C4-2B (cell line): ENCODE measurements around the gene COA1.
"Not testable (repeated sequence)": the region's sequence is repeated elsewhere in the genome, so short reads cannot be mapped to it uniquely, and the experiment has no call there.

ENCODE experiments used
- ZFX ChIP-seq: fragments of 450-650 bp; IDR thresholded peaks from 2 replicates; pipeline ENCODE4 v1.6.1; 2017
- TF ChIP-seq, protein P1 (sequence below): fragments of 450-650 bp; conservative IDR thresholded peaks from 2 replicates; pipeline ENCODE4 v1.5.1; 2017; ENCODE audit warnings: mild to moderate bottlenecking

GRCh38 chr7:43708055-43708454 is 21.3 kb downstream of the COA1 start:
- TF ChIP-seq, protein P1, sequence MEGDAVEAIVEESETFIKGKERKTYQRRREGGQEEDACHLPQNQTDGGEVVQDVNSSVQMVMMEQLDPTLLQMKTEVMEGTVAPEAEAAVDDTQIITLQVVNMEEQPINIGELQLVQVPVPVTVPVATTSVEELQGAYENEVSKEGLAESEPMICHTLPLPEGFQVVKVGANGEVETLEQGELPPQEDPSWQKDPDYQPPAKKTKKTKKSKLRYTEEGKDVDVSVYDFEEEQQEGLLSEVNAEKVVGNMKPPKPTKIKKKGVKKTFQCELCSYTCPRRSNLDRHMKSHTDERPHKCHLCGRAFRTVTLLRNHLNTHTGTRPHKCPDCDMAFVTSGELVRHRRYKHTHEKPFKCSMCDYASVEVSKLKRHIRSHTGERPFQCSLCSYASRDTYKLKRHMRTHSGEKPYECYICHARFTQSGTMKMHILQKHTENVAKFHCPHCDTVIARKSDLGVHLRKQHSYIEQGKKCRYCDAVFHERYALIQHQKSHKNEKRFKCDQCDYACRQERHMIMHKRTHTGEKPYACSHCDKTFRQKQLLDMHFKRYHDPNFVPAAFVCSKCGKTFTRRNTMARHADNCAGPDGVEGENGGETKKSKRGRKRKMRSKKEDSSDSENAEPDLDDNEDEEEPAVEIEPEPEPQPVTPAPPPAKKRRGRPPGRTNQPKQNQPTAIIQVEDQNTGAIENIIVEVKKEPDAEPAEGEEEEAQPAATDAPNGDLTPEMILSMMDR = not testable (repeated sequence)
- not testable (repeated sequence) for TF ChIP-seq ZFX
